Fibroblast of lung (primary cell): ENCODE measurements around the gene MMP14. TPM values are rescaled to one million over a fixed set of nuclear protein-coding genes. Genes with fewer than 3 reads are reported as not detected.

Source experiments
- DNase-seq, 2 donors: peaks; one replicate each; pipeline versions ENCODE4 v3.0.0 to v3.0.0-alpha.2; 2010; ENCODE audit warnings: low read depth in 2 of 2
- H2AFZ ChIP-seq: 2 replicates; pipeline ENCODE4 v1.5.1; 2012; ENCODE audit warnings: low read length, control low read depth, inconsistent platforms
- H3K27ac ChIP-seq: 2 replicates; pipeline ENCODE4 v1.5.1; 2011; ENCODE audit warnings: low read length, control low read depth; ENCODE audit not compliant: insufficient read depth
- H3K27me3 ChIP-seq: 2 replicates; pipeline ENCODE4 v1.5.1; 2011; ENCODE audit warnings: mild to moderate bottlenecking, low read length; ENCODE audit not compliant: control insufficient read depth, insufficient read depth
- H3K36me3 ChIP-seq: 2 replicates; pipeline ENCODE4 v1.5.1; 2011; ENCODE audit warnings: low read length; ENCODE audit not compliant: control insufficient read depth, insufficient read depth
- H3K4me1 ChIP-seq: 2 replicates; pipeline ENCODE4 v1.5.1; 2011; ENCODE audit warnings: low read length; ENCODE audit not compliant: control insufficient read depth, insufficient read depth; ENCODE audit errors: extremely low read depth
- H3K4me2 ChIP-seq: 2 replicates; pipeline ENCODE4 v1.5.1; 2011; ENCODE audit warnings: low read length, control low read depth; ENCODE audit not compliant: insufficient read depth; ENCODE audit errors: extremely low read depth
- H3K4me3 ChIP-seq, 4 experiments: fragments of 200-600 bp in 1 of 4; sonication (generic) in 1 of 4; replicated peaks in 1 of 4; 2 replicates each; pipeline ENCODE4 v1.5.1; 2011 to 2016; ENCODE audit warnings: low read length in 4 of 4, low read depth in 3 of 4, mild to moderate bottlenecking in 3 of 4, control low read depth in 2 of 4, inconsistent platforms in 1 of 4, mixed read lengths in 1 of 4; ENCODE audit not compliant: insufficient read depth in 1 of 4; ENCODE audit errors: control extremely low read depth in 1 of 4
- H3K79me2 ChIP-seq: 2 replicates; pipeline ENCODE4 v1.5.1; 2012; ENCODE audit warnings: mild to moderate bottlenecking, low read length, inconsistent platforms; ENCODE audit not compliant: control insufficient read depth, insufficient read depth
- H3K9ac ChIP-seq: 2 replicates; pipeline ENCODE4 v1.5.1; 2011; ENCODE audit warnings: mild to moderate bottlenecking, low read length, control low read depth; ENCODE audit not compliant: insufficient read depth
- H3K9me3 ChIP-seq: 2 replicates; pipeline ENCODE4 v1.5.1; 2012; ENCODE audit warnings: low read depth, low read length; ENCODE audit not compliant: control insufficient read depth, insufficient read depth
- H4K20me1 ChIP-seq: 2 replicates; pipeline ENCODE4 v1.5.1; 2011; ENCODE audit warnings: low read length; ENCODE audit not compliant: control insufficient read depth, insufficient read depth; ENCODE audit errors: extremely low read depth
- EZH2 ChIP-seq: IDR thresholded peaks from 2 replicates; pipeline ENCODE4 v1.5.1; 2012; ENCODE audit warnings: low read length, control low read depth, mild to moderate bottlenecking; ENCODE audit errors: missing control alignments
- polyA plus RNA-seq, 2 donors: library from polyadenylated mRNA; depleted of rRNA in 1 of 2; stranded (reverse) in 1 of 2; unstranded in 1 of 2; fragments of >200 nt; gene quantifications; 2 replicates each; pipeline ENCODE4 v1.2.1, GENCODE V29; 2011 to 2012; ENCODE audit warnings: missing spikeins in 1 of 2
- total RNA-seq: library from RNA; depleted of rRNA; stranded (reverse); fragments of >200 nt; gene quantifications from 2 replicates; pipeline ENCODE4 v1.2.1, GENCODE V29; 2014
- TF ChIP-seq, protein P1 (sequence below), 2 donors: IDR thresholded peaks in 1 of 2; conservative IDR thresholded peaks in 1 of 2; 1 replicate in 1 of 2; 2 replicates in 1 of 2; pipeline ENCODE4 v1.5.1; 2011 to 2012; ENCODE audit warnings: low read length in 2 of 2, control low read depth in 1 of 2, inconsistent platforms in 1 of 2, low read depth in 1 of 2, mild to moderate bottlenecking in 1 of 2

Gene MMP14
- total and polyA plus RNA-seq, 2 donors (not counting 1 experiment from before 2014, with no cell fraction given), result 375 to 397 TPM

DNA sequence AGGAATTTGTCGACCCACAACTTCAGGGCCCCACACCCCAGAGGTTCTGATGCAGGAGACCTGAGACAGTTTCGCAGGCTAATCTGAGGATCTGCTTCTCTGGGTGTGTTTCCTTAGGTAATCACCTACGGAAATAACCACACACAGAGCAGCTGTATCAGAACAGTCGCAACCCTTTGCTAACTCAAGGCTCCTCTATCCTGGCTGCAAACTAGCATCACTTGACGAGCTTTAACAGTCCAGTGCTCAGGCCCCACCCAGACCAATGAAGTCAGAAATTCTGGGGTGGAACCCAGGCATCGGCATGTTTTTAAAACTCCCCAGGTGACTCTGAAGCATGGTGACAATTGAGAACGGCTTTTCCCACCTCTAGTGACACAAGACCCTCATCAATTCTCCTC, 41.8 kb upstream of the MMP14 start:
- Histone ChIP-seq H3K9me3 (no peaks in the 10 kb centered on the region), H3K27ac (no peak overlapping the region), H2AFZ (no peak overlapping the region), H3K4me1 (no peaks in the 10 kb centered on the region), H3K79me2 (no peaks in the 10 kb centered on the region), H3K9ac (no peak overlapping the region), H3K4me3 (no peak overlapping the region), H4K20me1 (no peaks in the 10 kb centered on the region), H3K4me2 (no peak overlapping the region), H3K27me3 (no peaks in the 10 kb centered on the region), H3K36me3 (no peaks in the 10 kb centered on the region)
- TF ChIP-seq, protein P1, sequence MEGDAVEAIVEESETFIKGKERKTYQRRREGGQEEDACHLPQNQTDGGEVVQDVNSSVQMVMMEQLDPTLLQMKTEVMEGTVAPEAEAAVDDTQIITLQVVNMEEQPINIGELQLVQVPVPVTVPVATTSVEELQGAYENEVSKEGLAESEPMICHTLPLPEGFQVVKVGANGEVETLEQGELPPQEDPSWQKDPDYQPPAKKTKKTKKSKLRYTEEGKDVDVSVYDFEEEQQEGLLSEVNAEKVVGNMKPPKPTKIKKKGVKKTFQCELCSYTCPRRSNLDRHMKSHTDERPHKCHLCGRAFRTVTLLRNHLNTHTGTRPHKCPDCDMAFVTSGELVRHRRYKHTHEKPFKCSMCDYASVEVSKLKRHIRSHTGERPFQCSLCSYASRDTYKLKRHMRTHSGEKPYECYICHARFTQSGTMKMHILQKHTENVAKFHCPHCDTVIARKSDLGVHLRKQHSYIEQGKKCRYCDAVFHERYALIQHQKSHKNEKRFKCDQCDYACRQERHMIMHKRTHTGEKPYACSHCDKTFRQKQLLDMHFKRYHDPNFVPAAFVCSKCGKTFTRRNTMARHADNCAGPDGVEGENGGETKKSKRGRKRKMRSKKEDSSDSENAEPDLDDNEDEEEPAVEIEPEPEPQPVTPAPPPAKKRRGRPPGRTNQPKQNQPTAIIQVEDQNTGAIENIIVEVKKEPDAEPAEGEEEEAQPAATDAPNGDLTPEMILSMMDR (conservative IDR thresholded peaks at IDR 0.05 in 1 of 2, IDR thresholded peaks at IDR 0.05 in 1 of 2; ENCODE audit: low read depth in 1 of 2, low read length in 2 of 2), result no peak
- TF ChIP-seq EZH2, result no peak
- DNase-seq, result no peak

DNA sequence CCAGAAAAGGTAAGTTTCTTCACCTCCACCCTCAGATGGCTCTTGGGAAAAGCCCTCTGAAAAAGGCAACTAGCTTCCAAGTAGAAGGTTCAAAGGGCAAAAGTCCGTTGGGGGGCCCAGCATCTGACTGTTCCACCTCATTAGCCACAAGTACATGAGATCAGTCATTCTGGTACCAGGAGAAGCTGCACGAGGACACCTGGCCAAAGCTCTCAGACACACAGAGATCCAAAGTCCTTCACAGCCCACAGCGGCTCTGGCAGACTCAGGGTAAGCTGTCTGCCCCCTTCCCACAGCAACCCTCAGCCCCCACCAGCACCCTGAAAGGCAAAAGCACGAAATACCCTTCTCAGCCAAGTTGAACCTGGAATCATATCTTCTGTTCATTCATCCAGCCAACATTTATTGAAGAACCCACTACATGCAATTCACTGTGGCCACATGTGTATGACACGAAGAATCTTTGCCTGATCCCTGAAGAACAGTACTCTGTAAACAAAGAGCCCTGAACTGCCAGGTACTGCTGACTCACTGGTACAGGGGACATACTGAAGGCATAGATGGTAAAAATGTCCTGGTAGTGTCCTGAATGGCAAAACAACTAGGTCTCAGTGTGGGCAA, 40.2 kb upstream of the MMP14 start:
- no peak overlapping the region for H3K9ac ChIP-seq
- TF ChIP-seq EZH2, result no peak
- TF ChIP-seq, protein P1 (conservative IDR thresholded peaks at IDR 0.05 in 1 of 2, IDR thresholded peaks at IDR 0.05 in 1 of 2; ENCODE audit: low read depth in 1 of 2, low read length in 2 of 2), result no peak

DNA sequence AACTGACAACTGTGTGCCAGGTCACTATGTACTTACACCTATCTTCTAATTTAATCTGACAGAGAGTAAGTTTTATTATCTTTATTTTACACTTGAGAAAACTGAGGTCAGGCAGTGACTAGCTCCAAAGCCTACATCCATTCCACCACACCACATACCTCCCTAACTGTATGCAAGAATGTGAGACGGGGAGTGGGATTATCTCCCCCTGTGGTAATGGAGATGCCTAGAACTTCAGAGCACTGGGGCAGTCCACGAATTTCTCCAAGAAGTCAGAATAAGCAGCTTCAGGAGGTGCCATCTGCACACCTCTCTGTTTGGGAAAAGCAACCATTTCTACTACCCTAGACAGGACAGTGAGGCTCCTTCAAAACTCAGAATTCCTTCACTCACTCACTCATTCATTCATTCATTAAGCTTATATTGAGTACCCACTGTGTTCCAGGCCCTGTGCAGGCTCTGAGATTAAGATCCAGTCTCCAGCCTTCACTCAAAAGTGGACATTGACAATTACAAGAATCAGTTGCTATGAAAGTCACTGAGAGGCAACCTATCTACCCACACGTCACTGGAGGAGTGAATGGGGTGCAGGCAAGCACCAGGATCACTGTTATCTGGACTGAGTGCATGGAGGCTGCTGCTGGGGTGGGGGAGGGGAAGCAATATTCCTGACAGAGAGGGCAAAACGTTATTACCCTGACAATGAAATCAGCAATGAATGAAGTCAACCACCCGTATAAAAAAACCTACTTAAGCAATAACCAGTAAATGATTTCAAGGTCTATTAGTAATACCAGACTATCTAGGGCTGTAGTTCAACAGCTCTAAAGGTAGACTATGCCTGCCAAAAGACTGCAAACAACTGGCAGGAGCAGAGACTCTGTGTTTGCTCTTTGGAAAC, 39.1 kb upstream of the MMP14 start:
- Histone ChIP-seq H3K9me3 (no peaks in the 10 kb centered on the region), H3K4me3 (no peak overlapping the region), H3K27ac (no peak overlapping the region), H3K4me2 (no peak overlapping the region), H3K79me2 (no peaks in the 10 kb centered on the region), H4K20me1 (no peaks in the 10 kb centered on the region), H3K27me3 (no peaks in the 10 kb centered on the region), H3K36me3 (no peaks in the 10 kb centered on the region), H2AFZ (no peak overlapping the region), H3K9ac (no peak overlapping the region), H3K4me1 (no peaks in the 10 kb centered on the region)
- DNase-seq, result no peak
- no peak for TF ChIP-seq EZH2
- TF ChIP-seq, protein P1 (conservative IDR thresholded peaks at IDR 0.05 in 1 of 2, IDR thresholded peaks at IDR 0.05 in 1 of 2; ENCODE audit: low read depth in 1 of 2, low read length in 2 of 2), result no peak

More for the DNA sequence above, 40.2 kb upstream of the MMP14 start:
- H3K9me3 ChIP-seq, result no peaks in the 10 kb centered on the region
- H3K4me1 ChIP-seq, result no peaks in the 10 kb centered on the region
- H3K79me2 ChIP-seq, result no peaks in the 10 kb centered on the region
- no peaks in the 10 kb centered on the region for H3K36me3 ChIP-seq
- no peak overlapping the region for H2AFZ ChIP-seq
- H3K4me3 ChIP-seq, result no peak overlapping the region
- DNase-seq, result no peak
- H3K27me3 ChIP-seq, result no peaks in the 10 kb centered on the region
- no peak overlapping the region for H3K4me2 ChIP-seq
- no peak overlapping the region for H3K27ac ChIP-seq
- H4K20me1 ChIP-seq, result no peaks in the 10 kb centered on the region
